ENCODE measurements around the gene NAT8.
"Not testable (repeated sequence)": the region's sequence is repeated elsewhere in the genome, so short reads cannot be mapped to it uniquely, and the experiment has no call there.

DNA sequence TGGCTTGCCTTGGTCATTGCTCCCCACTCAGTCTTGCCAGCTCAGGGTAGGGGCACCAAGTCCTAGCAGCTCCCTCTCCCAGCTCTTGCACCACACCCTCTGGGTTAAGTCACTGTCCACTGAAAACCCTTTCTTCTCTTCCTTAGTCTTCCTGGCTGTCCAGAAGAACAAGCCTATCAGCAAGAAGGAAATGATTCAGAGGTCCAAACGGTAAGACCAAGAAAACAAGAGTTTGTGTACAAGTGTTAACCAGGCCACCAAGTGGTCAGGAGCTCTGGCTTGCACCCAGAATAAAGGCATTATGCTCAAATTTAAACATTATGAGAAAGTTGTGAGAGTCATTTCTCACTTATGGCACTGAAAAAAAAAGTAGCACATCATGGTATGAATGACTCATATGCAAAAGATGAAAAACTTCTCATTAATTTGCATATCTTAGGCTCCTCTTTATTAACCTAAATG is 32.5 kb upstream of the NAT8 start:
- not testable (repeated sequence) for TF ChIP-seq CTCF (IDR thresholded peaks at IDR 0.05; ENCODE audit: low read length); EZH2phosphoT487 (IDR thresholded peaks at IDR 0.05; ENCODE audit: low read length); EZH2 (optimal IDR thresholded peaks at IDR 0.05; ENCODE audit: low read depth, low read length)

Data from MM.1S (cell line).